Stimulated activated CD4-positive, alpha-beta T cell treated with anti-CD3 and anti-CD28 coated beads, Interleukin-12 subunit alpha, Interleukin-12 subunit beta, amount 100 ng/mL, for 48 hours (primary cell): ENCODE results near the gene NXPE3.

Experiments used
- DNase-seq, 3 donors: peaks; one replicate each; pipeline ENCODE4 v3.0.0-alpha.2; 2020; ENCODE audit warnings: low read depth in 2 of 3, low spot score in 1 of 3

NXPE3 gene

DNA sequence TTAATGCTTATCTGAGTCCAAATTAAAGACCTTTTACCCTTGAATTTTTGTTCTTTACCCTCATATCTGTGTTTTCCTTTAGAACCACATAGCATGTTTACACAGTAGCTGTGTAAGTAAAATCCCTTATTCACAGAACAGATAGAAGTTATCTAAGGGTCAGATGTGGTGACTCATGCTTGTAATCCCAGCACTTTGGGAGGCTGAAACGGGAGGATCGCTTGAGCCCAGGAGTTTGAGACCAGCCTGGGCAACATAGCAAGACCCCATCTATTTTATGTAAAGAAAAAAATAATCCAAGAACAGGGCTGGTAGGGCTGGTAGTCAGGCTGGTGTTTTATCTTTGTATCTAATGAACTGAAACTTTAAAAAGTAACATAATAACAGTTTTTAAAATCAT is 23.2 kb downstream of the NXPE3 start:
- DNase-seq = no peak

DNA sequence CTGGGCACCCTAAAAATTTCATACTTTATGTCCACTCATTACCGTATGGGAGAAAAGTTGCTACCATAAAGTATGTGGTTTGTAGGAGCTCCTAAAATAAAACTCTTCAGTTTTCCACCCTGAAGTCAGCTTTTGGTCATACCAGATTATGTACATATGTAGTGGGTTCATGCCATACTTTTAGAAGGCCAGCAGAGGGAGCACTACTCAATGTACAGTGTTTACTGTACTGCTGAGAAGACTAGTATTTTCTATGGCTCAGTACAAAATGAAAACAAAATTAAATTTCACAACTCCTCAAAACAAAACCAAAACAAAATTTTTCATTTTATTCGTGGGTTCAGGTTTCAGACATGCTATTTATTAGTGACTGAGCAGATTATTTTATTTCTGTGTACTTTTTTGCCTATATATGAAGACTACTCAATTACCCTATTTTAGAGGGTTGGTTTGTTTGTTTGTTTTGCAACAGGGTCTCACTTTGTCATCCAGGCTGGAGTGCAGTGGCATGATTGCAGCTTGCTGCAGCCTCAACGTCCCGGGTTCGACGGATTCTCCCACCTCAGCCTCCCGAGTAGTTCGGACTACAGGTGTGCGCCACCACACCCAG is 24.3 kb downstream of the NXPE3 start:
- DNase-seq = peak in 2 of 3 donors; percentile 23 to 65

DNA sequence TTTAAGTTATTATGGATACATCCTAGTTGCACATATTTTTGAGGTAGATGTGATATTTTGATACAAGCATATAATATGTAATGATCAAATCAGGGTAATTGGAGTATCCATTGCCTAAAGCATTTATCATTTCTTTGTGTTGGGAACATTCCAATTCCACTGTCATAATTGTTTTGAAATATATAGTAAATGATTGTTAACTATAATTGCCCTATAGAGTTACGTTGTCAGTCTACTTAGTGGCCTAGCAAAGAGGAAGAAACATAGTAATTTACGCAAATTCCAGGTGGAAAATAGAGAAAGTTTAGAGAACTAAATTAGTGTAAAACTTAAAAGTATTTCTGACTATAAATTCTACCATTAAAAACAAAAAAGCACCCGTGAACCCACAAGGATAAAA is 24.9 kb downstream of the NXPE3 start:
- DNase-seq = no peak

DNA sequence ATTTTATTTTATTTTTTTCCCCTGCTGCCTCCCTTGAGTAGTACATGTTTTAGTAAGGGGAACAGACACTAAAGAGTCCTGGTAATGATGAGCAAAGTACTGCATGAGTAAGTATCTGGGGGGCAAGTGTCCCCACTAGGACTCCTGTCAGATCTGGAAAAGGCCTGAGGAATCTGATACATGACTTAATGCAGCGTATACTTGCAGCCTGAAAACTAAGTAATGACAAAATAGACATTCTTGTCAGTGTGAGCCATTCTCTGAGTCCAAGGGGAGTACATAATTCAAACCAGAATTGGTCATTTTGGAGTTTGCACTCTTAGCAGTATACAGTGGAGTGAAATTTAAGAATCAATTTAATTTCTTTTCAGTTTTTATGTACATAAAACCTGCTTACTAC is 27.5 kb downstream of the NXPE3 start:
- no peak for DNase-seq

DNA sequence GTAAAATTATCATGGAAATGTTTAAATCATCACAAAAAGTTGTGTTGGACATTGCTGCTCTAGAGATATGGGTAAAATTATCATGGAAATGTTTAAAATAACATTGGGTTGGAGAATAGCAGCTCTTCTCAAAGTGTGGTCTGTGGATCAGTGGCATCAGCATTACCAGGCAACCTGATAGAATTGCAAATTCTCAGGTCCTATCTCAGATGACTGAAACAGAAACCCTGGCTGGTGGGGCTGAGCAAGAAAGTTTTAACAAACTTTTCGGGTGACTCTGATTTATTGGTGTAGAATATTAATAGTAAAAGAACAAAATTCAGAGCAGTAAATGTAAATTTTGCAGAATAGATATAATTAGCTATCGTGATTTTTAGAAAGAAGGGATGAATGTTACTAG is 28.9 kb downstream of the NXPE3 start:
- DNase-seq = no peak

DNA sequence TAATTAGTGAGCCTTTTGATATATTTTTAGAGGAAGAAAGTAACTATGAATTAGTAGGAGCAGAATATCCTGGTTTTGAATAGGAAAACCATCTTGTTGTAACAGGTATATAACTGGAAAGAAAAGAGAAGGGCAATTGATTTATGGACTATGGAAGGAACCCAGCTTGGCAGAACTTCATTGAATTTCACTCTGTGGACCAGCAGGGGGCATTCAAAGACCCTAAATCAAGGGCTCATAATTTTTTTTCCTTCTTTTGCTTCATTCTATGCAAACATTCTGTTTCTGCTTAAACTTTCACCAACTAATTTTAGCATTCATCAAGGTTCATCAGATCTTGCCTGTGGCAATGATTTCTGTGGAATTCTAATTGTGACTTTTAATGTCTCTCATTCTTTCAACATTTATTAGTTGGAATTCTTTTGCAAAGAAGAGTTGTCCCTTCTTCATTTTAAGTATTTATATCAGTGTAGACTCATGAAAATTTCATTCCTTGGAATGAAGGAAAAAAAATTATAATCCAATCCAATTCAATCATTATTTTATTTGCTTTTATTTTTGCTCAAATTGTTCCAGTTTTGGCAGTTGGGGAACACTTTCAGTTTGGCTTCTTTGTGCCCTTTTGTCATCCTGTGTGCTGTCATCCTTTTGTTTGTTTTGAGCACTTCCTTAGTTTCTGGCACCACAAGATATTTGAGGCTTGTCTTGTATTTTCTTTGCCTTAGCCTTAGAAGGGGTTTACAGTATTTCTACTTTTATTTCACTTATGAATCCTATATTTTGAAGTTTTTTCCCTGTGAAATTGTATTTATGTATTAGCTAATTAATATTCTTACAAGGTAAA is 30.4 kb downstream of the NXPE3 start:
- DNase-seq = peak in 1 of 3 donors; percentile 15

DNA sequence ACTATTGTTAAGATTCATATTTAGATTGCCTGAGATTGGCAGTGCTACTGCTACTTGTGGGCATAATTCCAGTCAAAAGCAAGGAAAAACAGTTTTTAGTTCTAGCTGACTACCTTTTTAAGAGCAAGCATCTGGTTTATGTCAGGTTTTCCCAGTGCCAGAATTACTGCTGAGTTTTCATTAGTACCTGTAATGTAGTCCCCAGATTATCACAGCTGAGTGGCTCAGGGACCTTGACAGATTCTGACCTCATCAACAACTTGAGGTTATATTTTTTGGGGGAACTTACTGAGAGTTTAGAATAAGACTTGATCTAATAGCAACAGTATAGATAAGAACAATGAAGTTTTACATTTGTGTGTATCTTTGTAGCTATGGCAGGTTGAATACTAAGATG is 31.0 kb downstream of the NXPE3 start:
- DNase-seq = no peak

DNA sequence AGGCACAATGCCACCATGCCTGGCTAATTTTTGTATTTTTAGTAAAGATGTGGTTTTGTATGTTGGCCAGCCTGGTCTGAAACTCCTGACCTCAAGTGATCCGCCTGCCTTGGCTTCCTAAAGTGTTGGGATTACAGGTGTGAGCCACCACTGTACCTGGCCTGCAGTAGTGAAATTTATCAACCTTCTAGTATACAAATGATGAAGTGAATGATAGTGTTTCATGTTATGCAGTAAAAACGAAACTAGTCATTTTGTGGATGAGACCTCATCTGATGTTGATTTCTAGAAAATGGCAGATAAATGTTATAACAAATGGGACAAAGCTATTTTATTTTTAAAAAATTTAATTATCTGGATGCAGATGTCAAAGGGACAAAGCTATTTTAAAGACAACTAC is 32.9 kb downstream of the NXPE3 start:
- no peak for DNase-seq

DNA sequence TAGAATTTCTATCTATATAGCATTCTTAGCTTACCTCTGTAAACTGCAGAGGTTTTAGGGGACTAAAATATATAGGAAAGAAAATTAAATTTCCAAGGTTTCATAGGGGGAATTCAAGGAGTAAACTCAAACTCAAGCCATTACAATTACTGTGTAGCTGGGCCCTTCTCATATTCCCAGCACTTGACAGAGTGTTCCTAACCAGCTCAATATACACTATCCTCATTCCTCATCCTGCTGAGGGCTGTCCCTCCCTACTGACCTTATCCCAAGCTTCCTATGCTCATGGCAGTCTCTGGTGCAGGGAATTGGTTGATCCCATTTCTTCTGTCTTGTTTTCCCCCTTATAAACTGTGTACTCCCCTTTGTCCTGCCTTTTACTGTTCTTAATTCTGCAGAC is 33.9 kb downstream of the NXPE3 start:
- no peak for DNase-seq

DNA sequence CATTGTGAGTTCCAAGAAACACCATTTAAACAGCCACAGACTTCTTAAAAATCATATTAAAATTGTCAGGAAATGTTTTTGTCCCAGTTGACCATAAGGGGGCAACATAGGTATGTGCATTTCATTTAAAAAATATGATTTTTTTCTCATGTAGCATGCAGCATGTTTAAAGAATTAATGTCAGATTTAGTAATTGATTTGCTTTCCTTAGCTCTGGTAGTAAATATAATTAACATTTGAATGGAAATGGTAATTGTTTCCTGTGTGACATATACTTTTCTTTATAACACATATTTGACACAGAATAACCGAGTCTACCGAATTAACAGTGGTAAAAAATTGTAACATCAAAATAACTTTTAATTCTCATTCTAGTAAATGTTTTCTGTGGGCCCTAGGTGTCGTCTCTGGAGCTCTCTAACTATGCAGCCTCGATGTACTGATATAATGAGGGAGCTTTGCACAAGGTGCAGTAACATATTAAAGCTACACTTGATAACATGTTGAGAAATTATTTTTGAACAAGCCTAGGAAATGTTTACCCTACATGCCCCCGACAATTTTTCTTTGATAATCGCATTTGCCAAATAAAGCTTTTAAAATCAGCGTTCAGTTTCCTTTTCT is 34.9 kb downstream of the NXPE3 start:
- DNase-seq = no peak

DNA sequence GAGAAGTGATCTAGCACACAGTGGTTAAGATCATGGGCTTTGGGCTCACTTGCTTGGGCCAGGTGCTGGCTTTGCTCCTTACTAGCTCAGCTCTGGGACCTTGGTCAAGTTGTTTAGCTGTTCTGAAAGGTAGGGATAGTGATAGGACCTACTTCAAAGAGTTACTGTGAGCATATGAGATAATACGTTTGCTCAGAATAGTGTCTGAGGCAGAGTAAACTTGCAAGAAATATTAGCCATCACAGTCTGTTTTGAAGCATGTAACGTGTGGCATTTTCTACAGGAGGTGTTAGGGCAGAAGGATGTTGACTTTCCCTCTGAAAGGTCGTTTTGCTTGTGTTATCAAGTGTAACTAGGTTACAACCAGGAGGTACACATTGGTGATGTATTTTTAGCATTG is 35.8 kb downstream of the NXPE3 start:
- no peak for DNase-seq

DNA sequence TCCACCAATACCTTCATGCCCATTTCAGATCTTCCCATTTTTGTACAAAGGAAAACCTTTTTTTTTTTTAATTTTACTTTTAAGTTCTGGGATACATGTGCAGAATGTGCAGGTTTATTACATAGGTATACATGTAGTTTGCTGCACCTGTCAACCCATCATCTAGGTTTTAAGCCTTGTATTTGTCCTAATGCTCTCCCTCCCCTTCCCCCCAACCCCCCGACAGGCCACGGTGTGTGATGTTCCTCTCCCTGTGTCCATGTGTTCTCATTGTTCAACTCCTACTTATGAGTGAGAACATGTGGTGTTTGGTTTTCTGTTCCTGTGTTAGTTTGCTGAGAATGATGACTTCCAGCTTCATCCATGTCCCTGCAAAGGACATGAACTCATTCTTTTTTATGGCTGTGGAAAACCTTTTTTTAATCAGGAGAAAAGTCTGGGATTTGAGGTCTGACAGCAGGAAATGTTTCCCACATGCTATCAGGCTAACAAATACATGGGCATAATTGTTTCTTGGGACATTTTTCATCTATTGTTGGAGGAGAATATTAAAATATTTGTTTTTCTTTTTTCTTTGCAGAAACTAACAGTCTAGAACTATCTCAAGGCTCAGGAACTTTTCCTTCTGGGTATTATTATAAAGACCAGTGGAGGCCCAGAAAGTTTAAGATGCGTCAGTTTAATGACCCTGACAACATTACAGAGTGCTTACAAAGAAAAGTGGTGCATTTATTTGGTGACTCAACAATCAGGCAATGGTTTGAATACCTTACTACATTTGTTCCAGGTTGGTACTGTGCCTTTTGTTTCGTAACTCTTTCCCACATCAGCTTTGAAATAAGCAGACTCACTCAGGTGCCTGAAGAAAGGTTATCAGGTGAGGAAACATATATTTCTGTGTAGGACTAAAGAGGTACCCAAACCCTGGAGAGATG is 37.5 kb downstream of the NXPE3 start:
- no peak for DNase-seq

DNA sequence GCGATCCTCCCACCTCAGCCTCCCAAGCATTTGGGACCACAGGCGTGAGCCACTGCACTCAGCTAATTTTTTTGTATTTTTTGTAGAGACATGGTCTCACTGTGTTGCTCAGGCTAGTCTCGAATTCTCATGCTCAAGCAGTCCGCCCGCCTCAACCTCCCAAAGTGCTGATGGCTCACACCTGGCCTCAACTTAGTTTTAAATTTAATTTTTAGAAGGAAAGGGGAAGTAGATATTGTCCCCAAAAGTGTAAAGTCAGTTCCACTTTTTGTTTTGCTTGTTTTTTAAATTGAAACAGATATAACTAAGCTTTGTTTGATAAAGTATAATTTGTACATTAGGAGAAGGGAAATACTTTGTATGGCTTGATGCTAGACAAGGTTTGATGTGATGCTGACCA is 39.0 kb downstream of the NXPE3 start:
- DNase-seq = no peak

DNA sequence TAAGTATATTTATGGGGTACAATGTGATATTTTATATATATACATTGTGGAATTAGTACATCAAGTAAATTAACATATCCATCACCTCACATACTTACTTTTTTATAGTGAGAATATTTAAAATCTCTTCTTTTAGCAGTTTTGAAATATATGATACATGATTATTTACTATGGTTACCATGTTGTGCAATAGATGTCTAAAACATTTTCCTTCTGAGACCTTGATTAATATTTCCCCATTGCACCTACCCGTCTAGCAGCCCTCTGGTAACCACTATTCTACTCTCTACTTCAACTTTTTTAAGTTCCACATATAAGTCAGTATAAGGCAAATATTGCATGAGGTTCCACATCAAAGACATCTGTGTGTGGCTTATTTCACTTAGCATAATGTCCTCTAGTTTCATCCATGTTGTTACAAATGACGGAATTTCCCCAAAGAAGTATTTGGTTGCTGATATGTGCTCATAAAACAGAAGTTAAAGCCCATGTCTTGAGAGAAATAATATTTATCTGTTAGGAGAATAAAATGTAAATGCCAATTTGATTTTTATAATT is 40.7 kb downstream of the NXPE3 start:
- no peak for DNase-seq

DNA sequence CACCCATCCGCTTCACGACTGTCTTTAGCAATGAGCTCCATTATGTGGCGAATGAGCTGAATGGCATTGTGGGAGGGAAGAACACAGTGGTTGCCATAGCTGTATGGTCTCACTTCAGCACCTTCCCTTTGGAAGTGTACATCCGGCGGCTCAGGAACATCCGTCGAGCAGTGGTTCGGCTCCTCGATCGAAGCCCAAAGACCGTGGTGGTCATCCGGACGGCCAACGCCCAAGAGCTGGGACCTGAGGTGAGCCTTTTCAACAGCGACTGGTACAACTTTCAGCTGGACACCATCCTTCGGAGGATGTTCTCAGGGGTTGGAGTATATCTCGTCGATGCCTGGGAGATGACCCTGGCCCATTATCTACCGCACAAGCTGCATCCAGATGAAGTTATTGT is 42.5 kb downstream of the NXPE3 start:
- no peak for DNase-seq

DNA sequence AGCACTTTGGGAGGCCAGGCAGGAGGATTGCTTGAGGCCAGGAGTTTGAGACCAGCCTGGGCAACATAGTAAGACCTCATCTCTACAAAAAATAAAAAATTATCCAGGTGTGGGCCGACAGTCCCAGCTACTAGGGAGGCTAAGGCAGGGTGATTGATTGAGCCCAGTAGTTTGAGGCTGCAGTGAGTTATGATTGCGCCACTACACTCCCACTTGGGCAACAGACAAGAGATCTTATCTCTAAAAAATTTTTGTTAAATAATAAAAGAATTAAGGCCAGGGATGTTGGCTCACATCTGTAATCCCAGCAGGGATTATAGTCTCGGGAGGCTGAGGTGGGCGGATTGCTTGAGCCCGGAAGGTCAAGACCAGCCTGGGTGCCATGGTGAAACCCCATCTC is 44.5 kb downstream of the NXPE3 start:
- DNase-seq = no peak

DNA sequence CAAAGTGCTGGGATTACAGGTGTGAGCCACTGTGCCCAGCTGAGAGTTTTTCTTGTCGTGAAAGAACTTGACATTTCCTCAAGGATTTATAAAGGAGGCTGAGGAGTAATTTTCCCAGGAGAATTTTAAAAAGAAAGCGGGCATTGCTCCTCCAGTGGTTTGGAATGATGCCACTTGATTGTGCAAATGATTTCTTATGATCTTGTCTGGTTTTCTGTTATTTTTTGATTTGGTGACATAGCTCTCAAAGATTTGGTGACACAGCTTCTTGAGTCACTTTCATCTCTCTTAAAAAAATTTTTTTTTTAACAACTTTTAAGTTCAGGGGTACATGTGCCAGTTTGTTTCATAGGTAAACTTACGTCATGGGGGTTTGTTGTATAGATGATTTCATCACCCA is 45.7 kb downstream of the NXPE3 start:
- no peak for DNase-seq

DNA sequence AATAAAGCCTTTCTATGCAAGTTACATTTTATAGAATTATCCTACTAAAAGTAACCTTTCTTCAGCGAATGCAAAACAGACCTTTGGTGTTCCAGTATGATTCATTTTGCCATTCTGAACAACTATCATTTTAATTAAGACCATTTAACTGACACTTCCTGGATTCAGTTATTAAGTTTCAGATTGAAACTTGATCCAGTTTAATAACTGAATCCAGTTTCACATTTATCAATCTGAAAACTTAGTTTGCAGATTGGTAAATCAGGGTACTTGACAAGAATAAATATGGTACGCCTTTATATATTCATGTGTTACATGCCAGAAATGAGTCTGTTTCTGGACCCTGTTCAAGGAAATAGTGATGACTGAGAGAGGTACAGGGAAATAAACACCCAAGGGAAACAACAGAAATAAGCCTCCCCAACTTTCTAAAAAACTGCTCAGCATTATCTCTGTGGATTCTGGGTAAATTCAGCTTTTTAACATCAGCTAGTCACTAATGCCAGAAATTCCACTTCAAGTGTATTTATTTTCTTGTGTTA is 47.0 kb downstream of the NXPE3 start:
- no peak for DNase-seq

DNA sequence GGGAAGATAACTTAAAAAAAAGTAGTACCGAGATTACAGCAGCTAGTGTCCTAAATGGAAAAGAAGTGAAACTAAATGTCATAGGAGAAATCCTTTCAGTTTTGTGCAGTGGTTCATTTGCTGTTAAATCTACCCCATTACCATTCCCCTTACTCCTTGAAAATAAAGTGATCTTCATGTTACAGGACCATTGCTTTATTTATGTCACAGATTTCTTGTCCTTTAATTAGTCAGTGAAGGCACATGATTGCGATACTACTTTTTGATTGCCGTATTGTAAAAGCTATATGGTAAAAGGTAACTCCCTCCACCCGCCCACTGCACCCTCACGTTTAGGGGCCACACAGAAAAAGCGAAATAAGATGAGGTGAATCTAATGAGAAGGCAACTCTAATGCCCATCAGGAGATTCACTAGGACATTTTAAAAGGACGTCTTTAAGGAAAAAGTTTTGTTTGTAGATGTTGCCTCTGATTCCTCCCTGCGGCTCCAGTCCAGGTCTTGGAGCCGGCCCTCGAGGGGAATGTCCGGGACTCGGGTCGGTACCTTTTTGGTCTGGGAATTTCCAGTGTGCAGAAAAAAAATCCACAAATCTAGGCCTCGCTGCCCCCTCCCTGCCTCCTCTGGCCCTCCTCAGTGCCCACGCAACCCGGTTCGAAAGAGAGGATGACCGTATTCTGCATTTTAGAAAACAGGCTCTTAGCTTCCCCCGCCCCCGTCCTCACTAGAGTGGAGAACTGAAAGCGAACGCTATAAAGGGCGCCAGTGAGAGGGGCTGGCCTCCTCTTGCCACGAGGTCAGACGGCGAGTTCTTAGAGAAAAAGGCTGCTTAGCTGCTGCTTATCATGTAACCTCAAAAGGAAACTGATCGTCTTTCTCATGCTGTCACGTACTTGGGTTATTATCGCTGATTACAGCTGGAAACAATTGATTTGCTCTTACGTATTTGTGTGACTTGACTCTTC is 48.5 kb downstream of the NXPE3 start:
- peak; percentile 84 to 88 (median 86) for DNase-seq

DNA sequence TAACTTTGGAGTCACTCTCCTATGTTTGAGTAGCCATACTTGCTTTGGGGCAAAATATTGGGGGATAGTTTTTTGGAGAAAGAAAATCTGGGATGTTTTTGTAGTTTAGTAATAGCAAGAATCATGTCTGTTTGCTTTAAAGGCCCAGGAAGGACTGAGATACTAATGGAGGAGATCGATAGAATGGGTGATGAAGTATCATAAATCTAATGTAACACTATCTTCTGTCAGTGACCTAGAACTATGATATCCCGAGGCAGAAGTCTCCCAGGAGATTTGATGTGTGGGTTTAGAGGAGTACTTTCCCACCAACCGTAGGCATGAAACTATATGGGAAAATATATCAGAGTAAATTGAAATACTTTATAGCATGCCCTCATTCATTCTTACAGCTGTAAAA is 49.3 kb downstream of the NXPE3 start:
- DNase-seq = no peak
